ENCODE results near the gene POLR2A.
A peak's percentile ranks its signal among the peaks of the same experiment; 100 is the strongest.
"Not testable (repeated sequence)": the region's sequence is repeated elsewhere in the genome, so short reads cannot be mapped to it uniquely, and the experiment has no call there.

Gene POLR2A

DNA sequence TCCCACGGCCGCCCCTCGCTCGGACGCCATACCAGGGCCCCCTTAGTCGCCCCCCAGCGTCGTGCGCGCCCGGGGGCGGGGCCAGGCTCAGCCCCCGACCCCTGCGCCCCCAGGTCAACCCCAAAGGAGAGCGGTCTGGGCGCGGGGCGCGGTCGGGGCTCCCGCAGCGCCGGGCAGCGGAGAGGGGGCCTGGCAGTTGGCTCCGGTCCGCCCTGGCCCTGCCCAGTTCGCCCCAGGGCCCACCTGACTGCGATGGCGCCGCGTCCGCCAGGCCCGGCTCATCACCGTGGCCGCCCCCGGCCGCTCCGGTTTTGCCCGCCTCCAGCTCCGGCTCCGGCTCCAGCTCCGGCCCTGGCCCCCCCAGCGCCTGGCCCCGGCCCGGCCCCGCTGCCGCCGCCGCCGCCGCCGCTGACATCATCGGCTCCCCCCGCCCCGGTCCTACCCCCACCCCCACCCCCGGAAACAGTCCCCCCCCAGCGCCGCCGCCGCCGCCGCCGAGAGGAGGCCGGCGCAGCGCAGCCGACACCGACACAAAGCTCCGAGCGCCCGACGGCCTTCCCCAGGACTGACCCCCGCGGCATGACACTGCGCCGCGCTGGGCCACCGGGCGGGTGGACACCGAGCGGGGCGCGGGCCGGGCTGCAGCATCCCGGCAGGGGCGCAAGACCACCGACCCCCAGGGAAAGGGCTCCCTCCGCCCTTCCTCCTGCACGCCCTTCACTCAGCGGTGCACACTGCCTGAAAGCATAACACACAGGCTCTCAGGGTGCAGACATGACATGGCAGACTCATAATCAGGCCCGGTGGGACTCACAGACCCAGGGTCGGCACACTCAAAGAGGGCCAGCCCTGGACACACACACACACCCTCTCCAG is 4.7 kb upstream of the POLR2A start, which contains the start of gene ZBTB4:
Gene ZBTB4, minus strand, starts transcription at position 419 of the 876 bp plus-strand sequence. CDS start 12,830 bp downstream, outside the sequence.
- peak; percentile 56 to 76 (median 60) for DNase-seq

DNA sequence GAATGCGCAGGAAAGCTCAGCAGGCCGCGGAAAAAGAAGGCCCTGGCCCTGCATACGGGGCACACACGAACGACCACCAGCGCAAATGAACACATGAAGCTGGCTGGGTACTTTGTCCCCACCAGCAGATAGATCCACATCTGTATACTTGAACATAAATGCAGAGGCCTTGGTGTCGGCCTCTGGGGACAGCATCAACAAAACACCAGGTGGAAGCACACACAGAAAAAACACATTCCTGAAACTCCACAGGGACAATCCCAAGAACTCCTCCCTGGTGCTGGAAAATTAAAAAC is 4.1 kb upstream of the POLR2A start:
- no peak for DNase-seq

DNA sequence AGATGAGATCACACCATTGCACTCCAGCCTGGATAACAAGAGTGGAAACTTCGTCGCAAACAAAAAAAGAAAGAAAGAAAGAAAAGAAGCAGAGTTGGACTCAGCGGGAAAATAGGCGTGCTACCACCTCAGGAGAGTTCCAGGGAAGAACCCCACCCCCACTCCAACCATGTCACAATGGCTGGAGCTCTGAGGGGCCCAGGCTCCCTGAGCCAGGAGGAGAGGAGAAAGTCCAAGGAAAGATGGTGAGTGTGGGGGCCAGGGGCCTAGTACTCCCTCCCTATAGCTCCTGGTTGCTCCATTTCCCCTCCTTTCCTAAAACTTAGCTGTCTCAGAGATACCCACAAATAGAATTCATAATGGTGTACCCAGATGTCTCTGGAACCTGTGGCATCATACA is 2.9 kb upstream of the POLR2A start, which contains the start of gene SLC35G6:
Gene SLC35G6, plus strand, starts transcription at position 172 of the 400 bp plus-strand sequence. Its CDS starts 71 bp downstream, at position 243.
- not testable (repeated sequence) for DNase-seq

DNA sequence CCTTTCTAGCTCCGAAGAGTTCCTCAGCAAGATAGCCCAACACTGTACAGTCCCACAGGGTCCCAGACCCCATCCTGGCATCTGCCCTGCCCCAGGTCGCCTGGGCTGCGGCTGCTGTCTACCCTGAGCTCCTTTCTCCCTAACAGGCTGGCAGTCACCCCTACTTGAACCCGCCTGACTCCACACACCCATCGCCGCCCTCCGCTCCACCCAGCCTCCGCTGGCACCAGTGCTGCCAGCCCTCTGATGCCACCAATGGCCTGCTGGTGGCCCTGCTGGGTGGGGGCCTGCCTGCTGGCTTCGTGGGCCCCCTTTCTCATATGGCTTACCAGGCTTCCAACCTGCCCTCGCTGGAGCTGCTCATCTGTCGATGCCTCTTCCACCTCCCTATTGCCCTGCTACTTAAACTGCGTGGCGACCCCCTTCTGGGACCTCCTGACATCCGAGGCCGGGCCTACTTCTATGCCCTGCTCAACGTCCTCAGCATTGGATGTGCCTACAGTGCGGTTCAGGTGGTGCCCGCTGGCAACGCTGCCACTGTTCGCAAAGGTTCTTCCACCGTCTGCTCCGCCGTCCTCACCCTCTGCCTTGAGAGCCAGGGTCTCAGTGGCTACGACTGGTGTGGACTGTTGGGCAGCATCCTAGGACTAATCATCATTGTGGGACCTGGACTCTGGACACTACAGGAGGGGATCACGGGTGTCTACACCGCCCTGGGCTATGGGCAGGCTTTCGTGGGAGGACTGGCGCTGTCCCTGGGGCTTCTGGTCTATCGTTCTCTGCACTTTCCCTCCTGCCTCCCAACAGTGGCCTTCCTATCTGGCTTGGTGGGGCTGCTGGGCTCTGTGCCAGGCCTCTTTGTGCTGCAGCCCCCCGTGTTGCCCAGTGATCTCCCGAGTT is 2.1 kb upstream of the POLR2A start:
- DNase-seq = not testable (repeated sequence)

DNA sequence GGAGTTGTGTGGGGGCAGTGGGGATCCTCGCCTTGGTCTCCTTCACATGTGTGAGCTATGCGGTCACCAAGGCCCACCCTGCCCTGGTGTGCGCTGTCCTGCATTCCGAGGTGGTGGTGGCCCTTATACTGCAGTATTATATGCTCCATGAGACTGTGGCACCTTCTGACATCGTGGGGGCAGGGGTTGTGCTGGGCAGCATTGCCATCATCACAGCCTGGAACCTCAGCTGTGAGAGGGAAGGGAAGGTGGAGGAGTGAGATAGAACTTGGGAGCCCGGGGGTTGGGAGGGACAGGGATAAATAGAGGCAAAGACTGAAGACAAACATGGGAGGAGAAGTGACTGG is 1.5 kb upstream of the POLR2A start:
- DNase-seq = not testable (repeated sequence)

DNA sequence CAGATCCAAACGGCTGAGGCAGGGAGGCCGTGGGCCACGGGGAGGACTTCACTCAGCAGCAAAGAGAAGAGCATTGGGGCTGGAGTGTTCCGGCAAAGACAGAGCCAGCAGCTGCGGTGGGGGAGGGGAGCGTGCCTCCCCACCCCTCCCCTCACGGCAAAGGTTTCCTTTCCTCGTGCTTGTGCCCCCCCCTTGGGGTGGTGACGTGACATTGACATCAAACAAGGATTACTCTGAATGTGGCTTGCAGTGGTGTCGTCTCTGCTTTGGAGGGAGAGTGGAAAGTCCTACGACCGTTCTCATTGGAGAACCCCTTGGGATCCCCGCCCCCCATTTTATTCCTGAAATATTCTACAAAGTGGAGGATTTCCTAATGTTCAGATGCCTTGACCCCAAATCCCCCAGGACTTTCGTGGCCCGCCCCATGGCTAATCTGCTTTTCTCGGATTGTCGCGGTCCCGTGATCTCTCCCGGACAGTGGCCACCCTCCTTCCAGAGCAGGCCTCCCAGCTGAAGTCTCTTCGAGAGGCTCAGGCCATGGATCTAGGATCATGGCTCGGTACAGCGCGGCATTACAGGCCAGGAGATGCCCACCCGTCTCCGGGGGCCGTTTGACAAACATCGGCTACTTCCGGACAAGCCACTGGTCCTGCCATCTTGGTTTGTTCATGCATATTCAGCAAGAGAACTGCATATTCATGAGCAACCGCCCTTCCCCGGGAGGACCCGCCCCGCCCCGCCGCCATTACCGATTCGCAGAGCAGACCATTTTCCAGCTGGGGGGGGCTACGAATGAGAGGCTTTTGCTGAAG is 705 bp upstream of the POLR2A start:
- peak; percentile 90 to 96 (median 92) for DNase-seq

DNA sequence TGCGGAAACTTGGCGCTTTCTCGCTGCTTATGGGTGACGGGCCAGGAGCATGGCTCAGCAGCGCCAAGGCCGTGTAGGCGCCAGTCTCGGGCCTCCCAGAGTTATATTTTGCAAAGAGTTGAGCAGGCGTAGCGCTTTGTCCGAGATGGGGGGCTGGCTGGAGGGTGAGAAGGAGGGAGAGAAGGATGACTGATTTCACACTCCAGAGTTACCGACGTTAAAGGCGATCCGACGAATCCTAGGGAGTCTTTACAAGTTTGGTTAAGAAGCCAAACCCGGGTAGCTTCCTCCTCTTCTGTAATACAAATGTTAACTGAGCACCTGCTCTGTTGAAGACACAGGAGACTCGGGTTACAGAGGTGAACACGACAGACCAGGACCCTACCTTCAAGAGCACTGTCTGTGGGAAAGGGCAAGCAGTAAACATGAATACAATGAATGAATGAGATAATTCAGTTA is 782 bp downstream of the POLR2A start:
- no peak for DNase-seq

DNA sequence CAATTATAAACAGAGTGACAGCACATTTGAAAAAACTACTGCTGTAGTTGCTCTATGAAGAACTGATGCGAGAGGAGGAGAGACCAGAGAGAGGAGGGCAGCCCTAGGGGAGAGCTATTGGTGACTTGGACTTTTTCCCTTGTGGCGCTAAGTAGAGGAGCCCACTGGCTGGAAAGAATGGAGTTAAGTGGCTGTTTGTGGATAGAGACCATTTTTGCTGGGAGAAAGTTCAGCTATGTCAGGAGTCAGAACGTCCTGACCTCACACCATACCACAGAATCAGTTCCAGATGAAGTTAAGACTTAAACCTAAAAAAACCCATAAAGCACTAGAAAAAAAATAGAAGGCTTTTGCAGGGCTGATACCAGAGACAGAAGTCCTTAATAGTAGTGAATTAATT is 2.0 kb downstream of the POLR2A start:
- no peak for DNase-seq

DNA sequence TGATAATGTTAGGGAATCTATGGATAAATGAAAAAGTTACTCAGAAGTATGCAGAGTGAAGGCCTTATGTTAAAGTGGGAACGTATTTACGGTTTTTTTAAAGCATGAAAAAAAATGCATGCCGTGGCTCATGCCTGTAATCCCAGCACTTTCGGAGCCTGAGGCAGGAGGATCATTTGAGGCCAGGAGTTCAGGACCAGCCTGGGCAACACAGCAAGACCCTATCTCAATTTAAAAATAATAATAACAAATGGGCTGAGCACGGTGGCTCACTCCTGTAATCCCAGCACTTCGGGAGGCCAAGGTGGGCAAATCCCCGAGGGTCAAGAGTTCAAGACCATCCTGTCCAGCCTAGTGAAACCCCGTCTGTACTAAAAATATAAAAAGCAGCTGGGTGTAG is 6.0 kb downstream of the POLR2A start:
- no peak for DNase-seq

DNA sequence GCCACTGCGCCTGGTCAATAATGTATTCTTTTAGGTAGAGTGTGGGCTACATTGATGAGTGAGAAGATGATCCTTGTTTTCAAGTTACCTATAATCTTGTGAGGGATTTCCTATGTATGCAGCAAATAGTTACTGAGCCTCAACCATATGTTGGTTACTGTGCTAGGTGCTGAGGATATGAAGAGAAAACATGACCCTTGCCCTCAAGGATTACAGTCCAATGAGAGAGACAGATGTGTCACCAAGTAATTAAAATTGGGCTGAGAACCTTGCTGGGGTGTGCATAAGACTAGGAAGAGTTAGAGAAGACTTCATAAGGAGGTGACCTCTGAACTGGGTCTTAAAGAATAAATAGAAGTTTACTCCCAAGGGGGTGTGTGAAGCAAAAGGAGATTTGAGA is 7.4 kb downstream of the POLR2A start:
- DNase-seq = no peak

DNA sequence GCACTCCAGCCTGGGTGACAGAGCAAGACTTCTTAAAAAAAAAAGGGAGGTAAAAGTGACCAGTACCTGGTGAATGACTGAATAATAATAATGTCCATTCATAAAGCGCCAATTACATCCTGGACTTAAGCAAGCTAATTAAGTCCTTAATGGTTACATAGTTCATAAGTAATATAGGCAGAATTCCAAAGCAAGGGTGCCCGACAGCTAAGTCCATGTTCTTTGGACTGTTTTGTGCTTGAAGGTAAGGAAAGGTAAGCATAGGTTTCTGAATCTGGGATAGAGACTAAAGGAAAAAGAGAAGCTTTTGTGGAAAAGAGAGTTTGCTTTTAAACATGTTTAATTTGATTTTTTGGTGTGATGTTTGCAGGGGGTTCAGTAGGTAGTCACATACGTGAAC is 9.8 kb downstream of the POLR2A start:
- DNase-seq = no peak

DNA sequence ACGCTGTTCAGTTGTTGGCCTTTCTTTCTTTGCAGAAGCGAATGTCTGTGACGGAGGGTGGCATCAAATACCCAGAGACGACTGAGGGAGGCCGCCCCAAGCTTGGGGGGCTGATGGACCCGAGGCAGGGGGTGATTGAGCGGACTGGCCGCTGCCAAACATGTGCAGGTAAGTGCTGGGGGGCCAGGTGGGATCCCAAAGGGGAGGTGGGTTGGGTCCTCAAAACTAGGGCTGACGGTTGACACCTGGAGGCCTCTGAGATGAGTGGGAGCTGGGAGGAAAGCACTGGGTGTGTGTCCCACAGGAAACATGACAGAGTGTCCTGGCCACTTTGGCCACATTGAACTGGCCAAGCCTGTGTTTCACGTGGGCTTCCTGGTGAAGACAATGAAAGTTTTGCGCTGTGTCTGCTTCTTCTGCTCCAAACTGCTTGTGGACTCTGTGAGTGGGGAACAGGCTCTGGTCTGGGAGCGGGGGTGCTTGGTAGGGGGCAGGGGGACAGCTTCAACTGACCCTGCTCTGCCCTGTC is 11.8 kb downstream of the POLR2A start:
- DNase-seq = no peak

DNA sequence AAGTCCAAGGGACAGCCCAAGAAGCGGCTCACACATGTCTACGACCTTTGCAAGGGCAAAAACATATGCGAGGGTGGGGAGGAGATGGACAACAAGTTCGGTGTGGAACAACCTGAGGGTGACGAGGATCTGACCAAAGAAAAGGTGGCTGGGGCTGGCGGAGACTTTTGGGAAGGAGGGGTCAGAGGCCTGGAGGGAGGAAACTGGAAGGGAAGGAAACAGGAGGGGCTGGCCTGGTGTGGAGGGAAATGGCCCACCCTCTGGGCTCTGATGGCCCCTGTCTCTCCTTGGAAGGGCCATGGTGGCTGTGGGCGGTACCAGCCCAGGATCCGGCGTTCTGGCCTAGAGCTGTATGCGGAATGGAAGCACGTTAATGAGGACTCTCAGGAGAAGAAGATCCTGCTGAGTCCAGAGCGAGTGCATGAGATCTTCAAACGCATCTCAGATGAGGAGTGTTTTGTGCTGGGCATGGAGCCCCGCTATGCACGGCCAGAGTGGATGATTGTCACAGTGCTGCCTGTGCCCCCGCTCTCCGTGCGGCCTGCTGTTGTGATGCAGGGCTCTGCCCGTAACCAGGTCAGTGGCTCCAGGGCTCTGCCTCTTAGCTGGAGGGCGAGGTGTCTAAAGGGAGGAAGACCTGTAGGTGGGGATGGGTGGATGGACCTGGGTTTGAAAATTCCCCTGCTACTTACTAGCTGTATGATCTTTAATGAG is 12.5 kb downstream of the POLR2A start:
- DNase-seq = no peak

DNA sequence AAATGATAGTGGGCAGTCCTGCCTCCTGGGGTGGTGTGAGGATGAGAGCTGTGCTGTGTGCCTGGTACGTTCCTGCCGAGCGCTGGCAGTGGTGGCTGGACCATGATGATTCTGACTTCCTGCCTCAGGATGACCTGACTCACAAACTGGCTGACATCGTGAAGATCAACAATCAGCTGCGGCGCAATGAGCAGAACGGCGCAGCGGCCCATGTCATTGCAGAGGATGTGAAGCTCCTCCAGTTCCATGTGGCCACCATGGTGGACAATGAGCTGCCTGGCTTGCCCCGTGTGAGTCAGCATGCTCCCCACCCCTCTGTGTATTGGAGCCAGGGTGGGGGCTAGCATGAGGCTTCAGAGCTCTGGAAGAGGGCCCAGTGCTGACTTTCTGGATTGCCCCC is 13.1 kb downstream of the POLR2A start:
- DNase-seq = no peak

DNA sequence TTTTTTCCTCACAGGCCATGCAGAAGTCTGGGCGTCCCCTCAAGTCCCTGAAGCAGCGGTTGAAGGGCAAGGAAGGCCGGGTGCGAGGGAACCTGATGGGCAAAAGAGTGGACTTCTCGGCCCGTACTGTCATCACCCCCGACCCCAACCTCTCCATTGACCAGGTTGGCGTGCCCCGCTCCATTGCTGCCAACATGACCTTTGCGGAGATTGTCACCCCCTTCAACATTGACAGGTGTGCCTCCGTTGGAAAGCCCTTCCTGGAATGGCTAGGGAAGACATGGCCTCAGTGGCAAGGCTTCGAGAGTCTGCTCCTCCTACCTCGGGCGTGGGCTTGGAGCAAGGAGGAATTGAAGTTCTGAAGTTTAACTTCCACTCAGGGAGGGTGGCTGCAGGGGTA is 13.5 kb downstream of the POLR2A start:
- DNase-seq = no peak

DNA sequence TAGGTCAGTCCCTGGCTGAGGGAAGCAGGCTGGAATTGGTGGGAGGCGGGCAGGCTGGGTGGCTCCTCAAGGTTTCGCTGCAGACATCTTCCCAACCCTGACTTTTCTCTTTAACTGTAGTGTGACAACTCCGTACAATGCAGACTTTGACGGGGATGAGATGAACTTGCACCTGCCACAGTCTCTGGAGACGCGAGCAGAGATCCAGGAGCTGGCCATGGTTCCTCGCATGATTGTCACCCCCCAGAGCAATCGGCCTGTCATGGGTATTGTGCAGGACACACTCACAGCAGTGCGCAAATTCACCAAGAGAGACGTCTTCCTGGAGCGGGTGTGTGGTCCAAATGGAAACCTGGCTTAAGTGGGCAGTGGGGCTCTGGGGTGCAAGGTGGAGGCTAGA is 15.0 kb downstream of the POLR2A start:
- no peak for DNase-seq

DNA sequence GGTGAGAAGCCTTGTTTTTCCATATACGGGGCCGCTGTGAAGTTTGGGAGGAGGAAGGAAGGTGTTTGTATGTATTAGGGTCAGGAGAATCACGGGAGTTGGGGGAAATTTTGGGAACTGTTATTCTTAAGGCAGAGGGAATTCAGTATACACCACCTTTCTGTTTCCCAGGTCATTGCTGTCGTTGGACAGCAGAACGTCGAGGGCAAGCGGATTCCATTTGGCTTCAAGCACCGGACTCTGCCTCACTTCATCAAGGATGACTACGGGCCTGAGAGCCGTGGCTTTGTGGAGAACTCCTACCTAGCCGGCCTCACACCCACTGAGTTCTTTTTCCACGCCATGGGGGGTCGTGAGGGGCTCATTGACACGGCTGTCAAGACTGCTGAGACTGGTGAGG is 17.6 kb downstream of the POLR2A start:
- no peak for DNase-seq

DNA sequence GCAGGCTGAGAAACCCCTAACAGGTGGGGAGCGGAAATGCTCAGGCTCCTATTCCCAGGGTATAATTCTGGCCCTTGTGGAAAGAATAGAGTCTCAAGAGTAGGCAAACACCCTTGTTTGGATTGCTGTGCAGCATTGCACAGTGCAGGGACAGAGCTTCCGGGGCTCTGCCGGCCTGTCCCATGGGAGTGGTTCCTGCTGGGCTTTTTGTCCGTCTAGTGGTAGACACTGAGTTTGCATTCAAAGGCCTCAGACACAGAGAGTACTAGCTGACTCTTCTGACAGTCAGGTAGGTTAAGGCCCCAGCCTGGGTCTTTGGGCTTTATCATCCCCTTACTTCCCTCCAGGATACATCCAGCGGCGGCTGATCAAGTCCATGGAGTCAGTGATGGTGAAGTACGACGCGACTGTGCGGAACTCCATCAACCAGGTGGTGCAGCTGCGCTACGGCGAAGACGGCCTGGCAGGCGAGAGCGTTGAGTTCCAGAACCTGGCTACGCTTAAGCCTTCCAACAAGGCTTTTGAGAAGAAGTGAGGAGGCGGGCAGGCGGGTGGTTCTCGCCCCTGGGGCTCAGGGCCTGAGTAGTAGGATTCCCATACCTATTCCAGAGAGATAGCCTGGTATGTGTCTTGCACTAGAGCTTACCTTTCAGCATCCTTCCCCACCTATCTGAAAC is 18.1 kb downstream of the POLR2A start:
- DNase-seq = no peak

DNA sequence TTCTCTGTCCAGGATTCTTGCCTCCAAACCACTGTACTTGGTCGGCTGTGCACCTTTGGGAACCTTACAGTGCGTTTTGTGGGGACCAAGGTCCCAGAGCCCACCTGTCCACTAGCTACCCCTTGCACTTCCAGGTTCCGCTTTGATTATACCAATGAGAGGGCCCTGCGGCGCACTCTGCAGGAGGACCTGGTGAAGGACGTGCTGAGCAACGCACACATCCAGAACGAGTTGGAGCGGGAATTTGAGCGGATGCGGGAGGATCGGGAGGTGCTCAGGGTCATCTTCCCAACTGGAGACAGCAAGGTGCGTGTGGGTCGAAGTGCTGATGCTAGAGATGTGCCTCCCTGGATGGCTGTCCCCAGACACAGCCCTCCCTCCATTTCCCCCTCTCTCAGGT is 18.8 kb downstream of the POLR2A start:
- DNase-seq = no peak

DNA sequence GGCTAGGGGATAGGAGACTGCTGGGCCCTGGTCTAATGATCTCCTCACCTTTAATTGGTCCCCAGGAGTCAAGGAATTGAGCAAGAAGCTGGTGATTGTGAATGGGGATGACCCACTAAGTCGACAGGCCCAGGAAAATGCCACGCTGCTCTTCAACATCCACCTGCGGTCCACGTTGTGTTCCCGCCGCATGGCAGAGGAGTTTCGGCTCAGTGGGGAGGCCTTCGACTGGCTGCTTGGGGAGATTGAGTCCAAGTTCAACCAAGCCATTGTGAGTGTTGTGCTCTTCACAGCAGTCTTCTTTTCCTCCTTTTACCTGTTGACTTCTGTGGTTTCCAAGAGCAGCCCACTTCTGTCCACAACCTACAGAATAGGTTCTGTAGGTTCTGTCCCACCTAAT is 19.4 kb downstream of the POLR2A start:
- no peak for DNase-seq

DNA sequence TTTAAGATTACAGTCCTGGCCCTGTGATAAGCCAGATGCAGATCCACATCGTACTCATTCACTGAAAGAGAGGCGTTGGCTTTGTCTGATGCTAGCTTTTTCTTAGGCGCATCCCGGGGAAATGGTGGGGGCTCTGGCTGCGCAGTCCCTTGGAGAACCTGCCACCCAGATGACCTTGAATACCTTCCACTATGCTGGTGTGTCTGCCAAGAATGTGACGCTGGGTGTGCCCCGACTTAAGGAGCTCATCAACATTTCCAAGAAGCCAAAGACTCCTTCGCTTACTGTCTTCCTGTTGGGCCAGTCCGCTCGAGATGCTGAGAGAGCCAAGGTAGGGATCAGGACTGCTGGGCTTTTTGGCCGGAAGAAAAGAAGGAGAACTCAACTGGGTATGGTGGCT is 24.0 kb downstream of the POLR2A start:
- DNase-seq = no peak

Data from T-helper 1 cell (primary cell).